Mesenchymal stem cell (in vitro differentiated cells and primary cell): ENCODE data around the gene ABHD16B.

Source experiments
- DNase-seq: peaks from one replicate; pipeline ENCODE4 v3.0.0-alpha.2; 2013
- H2AFZ ChIP-seq: one replicate; pipeline ENCODE4 v1.6.1; 2013; ENCODE audit warnings: low read depth, mild to moderate bottlenecking, control low read depth, inconsistent platforms, low read length, moderate library complexity
- H2AK5ac ChIP-seq: 2 replicates; pipeline ENCODE4 v1.6.1; 2013; ENCODE audit warnings: low read length, moderate library complexity, mild to moderate bottlenecking, inconsistent platforms; ENCODE audit not compliant: severe bottlenecking
- H2BK120ac ChIP-seq: one replicate; pipeline ENCODE4 v1.6.1; 2013; ENCODE audit warnings: low read depth, mild to moderate bottlenecking, inconsistent platforms, low read length, moderate library complexity
- H2BK12ac ChIP-seq, 2 experiments: one replicate each; pipeline ENCODE4 v1.6.1; 2013; ENCODE audit warnings: inconsistent platforms in 2 of 2, low read length in 2 of 2, mild to moderate bottlenecking in 2 of 2, moderate library complexity in 2 of 2, control low read depth in 1 of 2
- H2BK15ac ChIP-seq: one replicate; pipeline ENCODE4 v1.6.1; 2013; ENCODE audit warnings: mild to moderate bottlenecking, low read depth, inconsistent platforms; ENCODE audit not compliant: poor library complexity, severe bottlenecking
- H2BK5ac ChIP-seq: 2 replicates; pipeline ENCODE4 v1.6.1; 2013; ENCODE audit warnings: low read depth, mild to moderate bottlenecking, low read length, control low read depth, inconsistent platforms; ENCODE audit not compliant: poor library complexity, severe bottlenecking
- H3K14ac ChIP-seq, 2 experiments: one replicate each; pipeline ENCODE4 v1.6.1; 2013; ENCODE audit warnings: inconsistent platforms in 2 of 2, low read length in 2 of 2, control low read depth in 1 of 2, mild to moderate bottlenecking in 1 of 2, moderate library complexity in 1 of 2
- H3K18ac ChIP-seq, 2 experiments: one replicate each; pipeline ENCODE4 v1.6.1; 2013; ENCODE audit warnings: inconsistent platforms in 2 of 2, low read length in 2 of 2, control low read depth in 1 of 2, low read depth in 1 of 2, mild to moderate bottlenecking in 1 of 2
- H3K23ac ChIP-seq, 2 experiments: one replicate each; pipeline ENCODE4 v1.6.1; 2013; ENCODE audit warnings: inconsistent platforms in 2 of 2, low read length in 2 of 2, mild to moderate bottlenecking in 2 of 2, moderate library complexity in 2 of 2, control low read depth in 1 of 2
- H3K27ac ChIP-seq: 2 replicates; pipeline ENCODE4 v1.5.1; 2013; ENCODE audit warnings: mild to moderate bottlenecking, moderate library complexity, low read length, control low read depth, inconsistent platforms; ENCODE audit not compliant: poor library complexity, severe bottlenecking
- H3K27me3 ChIP-seq, 2 experiments: 2 replicates each; pipeline versions ENCODE4 v1.6.1 to v1.7.0; 2013; ENCODE audit warnings: low read length in 2 of 2, mild to moderate bottlenecking in 2 of 2, moderate library complexity in 2 of 2, control low read depth in 1 of 2, inconsistent platforms in 1 of 2; ENCODE audit not compliant: control insufficient read depth in 1 of 2, insufficient read depth in 1 of 2
- H3K36me3 ChIP-seq, 2 experiments: 2 replicates each; pipeline versions ENCODE4 v1.6.1 to v1.7.0; 2013; ENCODE audit warnings: low read length in 2 of 2, control low read depth in 1 of 2, inconsistent platforms in 1 of 2, low read depth in 1 of 2, mild to moderate bottlenecking in 1 of 2; ENCODE audit not compliant: insufficient read depth in 2 of 2, control insufficient read depth in 1 of 2
- H3K4ac ChIP-seq, 2 experiments: one replicate each; pipeline ENCODE4 v1.6.1; 2013; ENCODE audit warnings: inconsistent platforms in 2 of 2, low read length in 2 of 2, mild to moderate bottlenecking in 2 of 2, moderate library complexity in 2 of 2, control low read depth in 1 of 2, low read depth in 1 of 2
- H3K4me1 ChIP-seq: 2 replicates; pipeline ENCODE4 v1.6.1; 2013; ENCODE audit warnings: low read depth, low read length, control low read depth; ENCODE audit not compliant: control insufficient read depth, insufficient read depth
- H3K4me2 ChIP-seq: 2 replicates; pipeline ENCODE4 v1.6.1; 2013; ENCODE audit warnings: low read length, mild to moderate bottlenecking, inconsistent platforms; ENCODE audit not compliant: poor library complexity, severe bottlenecking
- H3K4me3 ChIP-seq, 2 experiments: 2 replicates each; pipeline versions ENCODE4 v1.5.1 to v1.7.0; 2013; ENCODE audit warnings: low read length in 2 of 2, mild to moderate bottlenecking in 2 of 2, control low read depth in 1 of 2, low read depth in 1 of 2; ENCODE audit not compliant: insufficient read depth in 1 of 2
- H3K79me1 ChIP-seq: replicated peaks from 2 replicates; pipeline ENCODE4 v1.6.1; 2013; ENCODE audit warnings: mild to moderate bottlenecking, control low read depth, low read length, inconsistent platforms; ENCODE audit not compliant: poor library complexity, severe bottlenecking
- H3K9ac ChIP-seq: 2 replicates; pipeline ENCODE4 v1.7.0; 2013; ENCODE audit warnings: mild to moderate bottlenecking, low read length, moderate library complexity
- H3K9me3 ChIP-seq: 2 replicates; pipeline ENCODE4 v1.7.0; 2013; ENCODE audit warnings: mild to moderate bottlenecking, low read length; ENCODE audit not compliant: control insufficient read depth
- H4K8ac ChIP-seq: one replicate; pipeline ENCODE4 v1.6.1; 2013; ENCODE audit warnings: inconsistent platforms, mild to moderate bottlenecking, low read length, moderate library complexity
- H4K91ac ChIP-seq: one replicate; pipeline ENCODE4 v1.6.1; 2013; ENCODE audit warnings: mild to moderate bottlenecking, low read length, inconsistent platforms
- WGBS: methylation state at CpG from one replicate; pipeline ENCODE4 v1.1.7; 2013; ENCODE audit warnings: mixed read lengths; 5-methylcytosine and 5-hydroxymethylcytosine counted together

Gene ABHD16B

GRCh38 chr20:63854069-63854765 is 7.1 kb upstream of the ABHD16B start:
- H2AFZ ChIP-seq = peak overlapping the region; percentile 39
- peak overlapping the region in 1 of 2 experiments; percentile 24 for H3K4me3 ChIP-seq
- H3K4me2 ChIP-seq = no peak overlapping the region
- H2BK12ac ChIP-seq = peak overlapping the region; percentile 60 to 99
- H3K4me1 ChIP-seq = peaks cover 53% of the 10 kb centered on the region
- peak overlapping the region; percentile 45 to 80 for H3K14ac ChIP-seq
- DNase-seq = peak; percentile 66
- peak overlapping the region; percentile 97 for H2BK120ac ChIP-seq
- peaks cover 0 to 48% of the 10 kb centered on the region in 2 experiments for H3K27me3 ChIP-seq
- WGBS = 41% methylated on average over 17 of the region's 17 CpGs
- peak overlapping the region in 1 of 2 experiments; percentile 25 for H3K23ac ChIP-seq
- no peaks in the 10 kb centered on the region for H3K9me3 ChIP-seq
- peak overlapping the region; percentile 69 to 97 for H3K4ac ChIP-seq
- H2BK15ac ChIP-seq = peak overlapping the region; percentile 77
- peak overlapping the region; percentile 97 for H4K8ac ChIP-seq
- peak overlapping the region; percentile 95 for H2AK5ac ChIP-seq
- H3K9ac ChIP-seq = no peak overlapping the region
- H3K27ac ChIP-seq = no peak overlapping the region
- peak overlapping the region; percentile 100 for H4K91ac ChIP-seq
- no peaks in the 10 kb centered on the region for H3K36me3 ChIP-seq
- H3K79me1 ChIP-seq = no peaks in the 10 kb centered on the region
- H2BK5ac ChIP-seq = no peak overlapping the region
- H3K18ac ChIP-seq = peak overlapping the region; percentile 79 to 99

- Histone ChIP-seq H2AFZ (peak overlapping the region; percentile 59), H3K4me1 (peaks cover 58% of the 10 kb centered on the region), H3K9ac (peak overlapping the region; percentile 32), H4K91ac (peak overlapping the region; percentile 100), H3K23ac (peak overlapping the region in 1 of 2 experiments; percentile 84), H3K9me3 (no peaks in the 10 kb centered on the region), H3K27ac (no peak overlapping the region), H3K14ac (peak overlapping the region in 1 of 2 experiments; percentile 92), H3K18ac (peak overlapping the region; percentile 79 to 99), H2BK15ac (peak overlapping the region; percentile 96), H3K4ac (peak overlapping the region; percentile 90 to 97), H3K4me2 (peak overlapping the region; percentile 55), H3K36me3 (no peaks in the 10 kb centered on the region), H2AK5ac (peak overlapping the region; percentile 95), H3K4me3 (peak overlapping the region in 1 of 2 experiments; percentile 41), H4K8ac (peak overlapping the region; percentile 97), H3K79me1 (peaks cover 2% of the 10 kb centered on the region), H2BK5ac (no peak overlapping the region), H3K27me3 (peaks cover 0 to 48% of the 10 kb centered on the region in 2 experiments), H2BK12ac (peak overlapping the region; percentile 60 to 99), H2BK120ac (peak overlapping the region; percentile 97)
- DNase-seq = no peak
- WGBS = 15% methylated on average over 21 of the region's 26 CpGs
Measured at GRCh38 chr20:63854766-63855362, 6.4 kb upstream of the ABHD16B start.

GRCh38 chr20:63855363-63856097 is 5.8 kb upstream of the ABHD16B start:
- Histone ChIP-seq H2BK12ac (peak overlapping the region; percentile 80 to 98), H2BK120ac (peak overlapping the region; percentile 97), H3K27ac (no peak overlapping the region), H3K36me3 (peaks cover 0 to 4% of the 10 kb centered on the region in 2 experiments), H4K91ac (peak overlapping the region; percentile 100), H3K79me1 (peaks cover 6% of the 10 kb centered on the region), H2BK15ac (peak overlapping the region; percentile 96), H3K4me1 (peaks cover 59% of the 10 kb centered on the region), H2AK5ac (no peak overlapping the region), H3K4me2 (no peak overlapping the region), H3K27me3 (peaks cover 0 to 48% of the 10 kb centered on the region in 2 experiments), H2BK5ac (no peak overlapping the region), H2AFZ (peak overlapping the region; percentile 59), H3K14ac (peak overlapping the region in 1 of 2 experiments; percentile 92), H4K8ac (peak overlapping the region; percentile 97), H3K4me3 (peak overlapping the region in 1 of 2 experiments; percentile 41), H3K18ac (peak overlapping the region; percentile 79 to 99), H3K9me3 (no peaks in the 10 kb centered on the region), H3K9ac (peak overlapping the region; percentile 32), H3K4ac (peak overlapping the region; percentile 90 to 97), H3K23ac (peak overlapping the region in 1 of 2 experiments; percentile 84)
- 50% methylated on average over 36 of the region's 36 CpGs for WGBS
- no peak for DNase-seq
